IPS-20b (cell line): ENCODE measurements around the gene ST8SIA5.

ENCODE experiments used
- H3K27ac ChIP-seq: one replicate; pipeline ENCODE4 v1.5.1; 2013; ENCODE audit warnings: low read length
- H3K27me3 ChIP-seq: 2 replicates; pipeline ENCODE4 v1.6.1; 2013; ENCODE audit warnings: mild to moderate bottlenecking, low read length, inconsistent platforms; ENCODE audit not compliant: insufficient read depth
- H3K36me3 ChIP-seq: 2 replicates; pipeline ENCODE4 v1.6.1; 2013; ENCODE audit warnings: low read depth, mild to moderate bottlenecking, inconsistent platforms, low read length, moderate library complexity; ENCODE audit not compliant: insufficient read depth
- H3K4me1 ChIP-seq: 2 replicates; pipeline ENCODE4 v1.6.1; 2013; ENCODE audit warnings: mild to moderate bottlenecking, control low read depth, inconsistent platforms, low read length, moderate library complexity; ENCODE audit not compliant: insufficient read depth
- H3K4me3 ChIP-seq: 2 replicates; pipeline ENCODE4 v1.5.1; 2013; ENCODE audit warnings: mild to moderate bottlenecking, low read length, inconsistent platforms
- H3K9ac ChIP-seq: 2 replicates; pipeline ENCODE4 v1.6.1; 2013; ENCODE audit warnings: low read depth, mild to moderate bottlenecking, inconsistent platforms, low read length, moderate library complexity
- H3K9me3 ChIP-seq: 2 replicates; pipeline ENCODE4 v1.6.1; 2013; ENCODE audit warnings: mild to moderate bottlenecking, low read depth, low read length, inconsistent platforms; ENCODE audit not compliant: insufficient read depth

ST8SIA5 gene

DNA sequence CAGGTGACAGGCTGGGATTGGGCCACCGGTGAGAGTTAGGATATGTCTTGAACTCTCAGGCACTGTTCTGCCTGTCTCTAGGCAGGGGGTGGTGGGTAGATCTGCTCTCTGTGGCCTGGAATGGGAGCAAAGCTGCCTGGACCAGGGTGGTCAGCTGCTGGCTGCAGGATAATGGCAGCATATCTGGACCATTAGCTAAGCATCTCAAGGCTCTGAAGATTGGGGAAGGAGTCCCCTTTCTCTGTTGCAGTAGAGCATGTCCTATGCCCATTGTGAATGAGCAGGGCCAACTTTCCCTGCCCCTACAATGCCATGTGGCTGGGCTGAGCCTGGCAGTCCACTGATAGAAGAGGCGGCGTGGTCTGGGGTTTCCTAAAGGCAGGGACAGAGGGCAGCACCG is 134.4 kb downstream of the ST8SIA5 start:
- H3K9ac ChIP-seq, result no peak overlapping the region
- H3K27ac ChIP-seq, result no peak overlapping the region
- no peaks in the 10 kb centered on the region for H3K9me3 ChIP-seq
- H3K36me3 ChIP-seq, result no peaks in the 10 kb centered on the region
- H3K27me3 ChIP-seq, result no peaks in the 10 kb centered on the region
- no peak overlapping the region for H3K4me3 ChIP-seq
- H3K4me1 ChIP-seq, result no peaks in the 10 kb centered on the region

DNA sequence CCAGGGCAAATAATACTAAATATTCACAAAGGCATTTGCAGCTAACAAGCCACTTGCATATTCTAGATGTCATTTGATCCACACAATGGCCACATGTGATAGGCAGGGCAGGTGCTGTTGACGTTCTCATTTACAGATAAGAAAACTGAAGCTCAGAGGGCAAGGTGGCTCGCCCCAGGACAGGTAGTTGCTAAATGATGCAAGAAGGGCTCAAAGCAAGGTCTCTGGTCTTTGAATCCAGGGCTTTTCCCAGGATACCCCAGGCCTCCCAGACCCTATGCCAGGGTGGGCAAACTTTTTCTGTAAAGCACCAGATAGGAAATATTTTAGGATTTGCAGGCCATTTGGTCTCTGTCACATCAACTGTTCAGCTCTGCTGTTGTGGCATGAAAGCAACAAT is 135.0 kb downstream of the ST8SIA5 start:
- Histone ChIP-seq H3K9ac (no peak overlapping the region), H3K27ac (no peak overlapping the region), H3K27me3 (no peaks in the 10 kb centered on the region)

GRCh38 chr18:46621111-46621766 is 135.6 kb downstream of the ST8SIA5 start:
- no peak overlapping the region for H3K4me3 ChIP-seq
- H3K9me3 ChIP-seq, result no peaks in the 10 kb centered on the region
- no peak overlapping the region for H3K9ac ChIP-seq
- H3K27me3 ChIP-seq, result no peaks in the 10 kb centered on the region
- H3K27ac ChIP-seq, result no peak overlapping the region
- no peaks in the 10 kb centered on the region for H3K36me3 ChIP-seq
- no peaks in the 10 kb centered on the region for H3K4me1 ChIP-seq

More for the DNA sequence above, 135.0 kb downstream of the ST8SIA5 start:
- no peak overlapping the region for H3K4me3 ChIP-seq
- no peaks in the 10 kb centered on the region for H3K9me3 ChIP-seq
- H3K36me3 ChIP-seq, result no peaks in the 10 kb centered on the region
- H3K4me1 ChIP-seq, result no peaks in the 10 kb centered on the region

DNA sequence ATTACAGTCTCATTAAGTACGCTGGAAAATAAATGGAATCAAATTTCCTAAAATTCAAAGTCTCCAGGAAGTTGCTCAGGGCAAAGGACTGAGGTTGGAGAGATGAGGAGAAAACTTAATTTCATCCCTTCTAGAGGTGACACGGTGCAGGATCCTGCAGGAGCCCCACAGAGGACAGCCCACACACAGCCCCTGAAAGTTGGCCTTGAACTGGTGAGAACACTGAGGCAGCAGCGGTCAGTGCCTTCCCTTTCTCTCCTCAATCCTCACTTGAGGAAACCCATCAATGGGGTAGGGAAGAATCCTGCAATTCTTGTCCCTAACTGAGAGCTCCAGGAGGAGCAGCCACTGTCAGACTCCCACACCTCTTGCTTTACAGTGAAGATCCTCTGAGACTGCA is 137.3 kb downstream of the ST8SIA5 start:
- Histone ChIP-seq H3K27me3 (no peaks in the 10 kb centered on the region), H3K9ac (no peak overlapping the region), H3K36me3 (no peaks in the 10 kb centered on the region), H3K27ac (no peak overlapping the region), H3K4me3 (no peak overlapping the region), H3K4me1 (no peaks in the 10 kb centered on the region), H3K9me3 (no peaks in the 10 kb centered on the region)
